ENCODE measurements around the gene IQSEC1. TPM values are rescaled to one million over a fixed set of nuclear protein-coding genes. Genes with fewer than 3 reads are reported as not detected.

IQSEC1 gene
- total and polyA plus RNA-seq, 9 of the 15 experiments (the other 6 are each of a cell fraction or from before 2014, with no cell fraction given), result 0.56 to 39.0 (median 6.8) TPM

DNA sequence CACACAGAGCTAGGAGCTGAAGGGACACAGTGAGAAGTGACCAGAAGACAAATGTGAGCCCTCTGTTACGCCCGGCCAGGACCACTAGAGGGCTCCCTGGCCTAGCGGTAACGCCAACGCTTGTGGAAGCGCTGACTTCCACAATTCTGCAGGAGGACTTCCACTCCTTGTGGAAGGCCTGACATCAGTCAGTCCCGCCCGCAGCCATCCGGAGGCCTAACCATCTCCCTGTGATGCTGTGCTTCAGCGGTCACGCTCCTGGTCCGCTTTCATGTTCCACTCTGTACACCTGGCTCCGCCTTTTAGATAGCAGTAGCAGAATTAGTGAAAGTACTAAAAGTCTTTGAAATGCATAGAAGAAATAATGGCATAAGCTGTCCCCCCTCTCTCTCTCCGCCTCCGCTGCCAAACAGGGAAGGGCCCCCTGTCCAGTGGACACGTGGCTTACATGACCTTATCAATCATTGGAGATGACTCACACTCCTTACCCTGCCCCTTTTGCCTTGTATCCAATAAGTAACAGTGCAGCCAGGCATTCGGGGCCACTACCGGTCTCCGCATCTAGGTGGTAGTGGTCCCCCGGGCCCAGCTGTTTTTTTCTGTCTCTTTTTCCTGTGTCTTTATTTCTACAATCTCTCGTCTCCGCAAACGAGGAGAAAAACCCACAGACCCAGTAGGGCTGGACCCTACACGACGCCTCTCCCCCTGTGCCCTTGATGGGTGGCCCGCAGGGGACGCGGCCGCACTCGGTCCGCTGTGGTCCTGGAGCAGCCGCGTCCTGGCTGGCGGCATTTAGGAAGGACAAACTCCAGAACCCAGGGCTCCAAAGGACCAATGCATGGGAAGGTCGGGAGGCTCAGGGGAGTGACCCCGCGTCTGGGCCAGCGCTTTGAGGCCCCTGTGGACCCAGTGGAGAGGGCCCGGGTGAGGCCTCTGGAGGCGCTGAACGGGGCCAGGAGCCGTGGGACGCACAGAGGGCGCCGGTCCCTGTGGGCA is 204.9 kb downstream of the IQSEC1 start (continued):
- TF ChIP-seq HMBOX1 (IDR thresholded peaks at IDR 0.05) (peak; percentile 73; the same call in 1 of the 2 replicates), ZNF592 (IDR thresholded peaks at IDR 0.05) (0 out of 2 replicates have a peak, but pooled peaks have one; percentile 57), E2F3 (CRISPR knock-in tag; IDR thresholded peaks at IDR 0.05) (no peak), ZNF143 (CRISPR knock-in tag; IDR thresholded peaks at IDR 0.05) (peak; percentile 17; the same call in 1 of the 2 replicates), SRF (CRISPR knock-in tag; IDR thresholded peaks at IDR 0.05) (peak; percentile 31 to 72; a peak in 2 of 4 replicates), NCOA2 (IDR thresholded peaks at IDR 0.05; ENCODE audit: partially characterized antibody in 2 of 2) (no peak), KDM5B (IDR thresholded peaks at IDR 0.05; ENCODE audit: insufficient replicate concordance, low read depth, low read length) (peak; percentile 86), SMARCA4 (IDR thresholded peaks at IDR 0.05) (peak; percentile 85; the same call in 1 of the 2 replicates), ARID1B (IDR thresholded peaks at IDR 0.05) (peak; percentile 79)
- TF ChIP-seq, protein P1, sequence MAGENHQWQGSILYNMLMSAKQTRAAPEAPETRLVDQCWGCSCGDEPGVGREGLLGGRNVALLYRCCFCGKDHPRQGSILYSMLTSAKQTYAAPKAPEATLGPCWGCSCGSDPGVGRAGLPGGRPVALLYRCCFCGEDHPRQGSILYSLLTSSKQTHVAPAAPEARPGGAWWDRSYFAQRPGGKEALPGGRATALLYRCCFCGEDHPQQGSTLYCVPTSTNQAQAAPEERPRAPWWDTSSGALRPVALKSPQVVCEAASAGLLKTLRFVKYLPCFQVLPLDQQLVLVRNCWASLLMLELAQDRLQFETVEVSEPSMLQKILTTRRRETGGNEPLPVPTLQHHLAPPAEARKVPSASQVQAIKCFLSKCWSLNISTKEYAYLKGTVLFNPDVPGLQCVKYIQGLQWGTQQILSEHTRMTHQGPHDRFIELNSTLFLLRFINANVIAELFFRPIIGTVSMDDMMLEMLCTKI (IDR thresholded peaks at IDR 0.05; ENCODE audit: partially characterized antibody), result no peak
- TF ChIP-seq, protein P2, sequence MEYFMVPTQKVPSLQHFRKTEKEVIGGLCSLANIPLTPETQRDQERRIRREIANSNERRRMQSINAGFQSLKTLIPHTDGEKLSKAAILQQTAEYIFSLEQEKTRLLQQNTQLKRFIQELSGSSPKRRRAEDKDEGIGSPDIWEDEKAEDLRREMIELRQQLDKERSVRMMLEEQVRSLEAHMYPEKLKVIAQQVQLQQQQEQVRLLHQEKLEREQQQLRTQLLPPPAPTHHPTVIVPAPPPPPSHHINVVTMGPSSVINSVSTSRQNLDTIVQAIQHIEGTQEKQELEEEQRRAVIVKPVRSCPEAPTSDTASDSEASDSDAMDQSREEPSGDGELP (CRISPR knock-in tag; IDR thresholded peaks at IDR 0.05; ENCODE audit: borderline replicate concordance), result peak; percentile 89; the same call in 1 of the 2 replicates
- TF ChIP-seq, protein P3, sequence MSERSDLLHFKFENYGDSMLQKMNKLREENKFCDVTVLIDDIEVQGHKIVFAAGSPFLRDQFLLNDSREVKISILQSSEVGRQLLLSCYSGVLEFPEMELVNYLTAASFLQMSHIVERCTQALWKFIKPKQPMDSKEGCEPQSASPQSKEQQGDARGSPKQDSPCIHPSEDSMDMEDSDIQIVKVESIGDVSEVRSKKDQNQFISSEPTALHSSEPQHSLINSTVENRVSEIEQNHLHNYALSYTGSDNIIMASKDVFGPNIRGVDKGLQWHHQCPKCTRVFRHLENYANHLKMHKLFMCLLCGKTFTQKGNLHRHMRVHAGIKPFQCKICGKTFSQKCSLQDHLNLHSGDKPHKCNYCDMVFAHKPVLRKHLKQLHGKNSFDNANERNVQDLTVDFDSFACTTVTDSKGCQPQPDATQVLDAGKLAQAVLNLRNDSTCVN (CRISPR knock-in tag; IDR thresholded peaks at IDR 0.05), result no peak
